WTC11 (cell line): ENCODE results near the gene DRC3.

ENCODE experiments used
- CTCF ChIP-seq: fragments of 200-600 bp; IDR thresholded peaks from 2 replicates; pipeline ENCODE4 v1.8.0; 2022; ENCODE audit warnings: antibody characterized with exemption
- E2F1 ChIP-seq: sonication (generic); formaldehyde crosslinking; IDR thresholded peaks from 2 replicates; pipeline ENCODE4 v1.8.0; 2022; ENCODE audit warnings: mild to moderate bottlenecking, missing genetic modification reagents
- FOXP4 ChIP-seq: sonication (generic); formaldehyde crosslinking; IDR thresholded peaks from 2 replicates; pipeline ENCODE4 v1.8.0; 2022; ENCODE audit warnings: mild to moderate bottlenecking, missing genetic modification reagents
- NFYB ChIP-seq: sonication (generic); formaldehyde crosslinking; conservative IDR thresholded peaks from 2 replicates; pipeline ENCODE4 v1.8.0; 2022; ENCODE audit warnings: low read depth, missing genetic modification reagents

DNA sequence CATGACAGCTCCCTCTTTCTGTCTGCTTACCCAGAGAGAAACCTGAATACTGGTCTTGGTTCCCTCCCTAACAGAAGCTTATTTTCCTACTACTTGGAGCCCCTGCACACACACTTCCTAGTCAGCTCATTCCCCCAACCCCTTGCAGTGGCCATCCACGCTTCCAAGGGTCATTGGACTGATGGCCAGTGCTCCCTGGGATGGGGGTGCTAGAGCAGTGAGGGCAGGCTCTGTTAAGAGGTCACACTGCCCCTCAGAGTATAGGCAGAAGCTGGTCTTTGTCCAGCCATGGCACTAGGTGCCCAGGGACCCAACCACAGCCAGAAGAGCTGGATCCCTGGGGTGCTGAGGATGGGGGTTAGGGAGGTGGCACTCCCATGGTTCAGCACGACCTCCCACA, 12.5 kb downstream of the DRC3 start:
- TF ChIP-seq CTCF (no peak), FOXP4 (CRISPR knock-in tag) (no peak), NFYB (CRISPR knock-in tag) (no peak), E2F1 (CRISPR knock-in tag) (no peak)
